Breast epithelium (tissue), 4 donors: ENCODE results near the gene RERE. TPM values are rescaled to one million over a fixed set of nuclear protein-coding genes. Genes with fewer than 3 reads are reported as not detected.

Experiments used
- DNase-seq, 2 donors: peaks; one replicate each; pipeline ENCODE4 v3.0.0-alpha.2; 2019; ENCODE audit warnings: low spot score in 2 of 2
- H3K27ac ChIP-seq, 2 donors: fragments of 200-600 bp; sonication (generic) in 1 of 2; one replicate each; pipeline ENCODE4 v1.5.1; 2016 to 2019; ENCODE audit warnings: mild to moderate bottlenecking in 1 of 2
- H3K27me3 ChIP-seq, 2 donors: fragments of 200-600 bp; sonication (generic) in 1 of 2; one replicate each; pipeline versions ENCODE4 v1.5.1 to v1.6.0; 2017 to 2019; ENCODE audit warnings: control low read depth in 1 of 2, mild to moderate bottlenecking in 1 of 2
- H3K36me3 ChIP-seq: fragments of 200-600 bp; one replicate; pipeline ENCODE4 v1.5.1; 2019
- H3K4me1 ChIP-seq, 2 donors: fragments of 200-600 bp; sonication (generic); one replicate each; pipeline ENCODE4 v1.5.1; 2016 to 2019; ENCODE audit warnings: control low read depth in 1 of 2
- H3K4me3 ChIP-seq, 3 donors: fragments of 200-600 bp; sonication (generic); 1 replicate in 2 of 3; 2 replicates in 1 of 3; pipeline ENCODE4 v1.5.1; 2016 to 2019; ENCODE audit warnings: mild to moderate bottlenecking in 3 of 3, moderate library complexity in 2 of 3
- H3K9me3 ChIP-seq, 2 donors: fragments of 200-600 bp; sonication (generic) in 1 of 2; one replicate each; pipeline ENCODE4 v1.5.1; 2016 to 2019; ENCODE audit warnings: control low read depth in 1 of 2
- POLR2A ChIP-seq: fragments of 450-650 bp; IDR thresholded peaks from one replicate; pipeline ENCODE4 v1.6.1; 2016; ENCODE audit warnings: antibody characterized with exemption, mild to moderate bottlenecking, moderate library complexity
- POLR2AphosphoS5 ChIP-seq, 3 donors: sonication (generic); formaldehyde crosslinking; IDR thresholded peaks; one replicate each; pipeline ENCODE4 v1.6.1; 2017; ENCODE audit warnings: antibody characterized with exemption in 3 of 3
- intact Hi-C: fragments of 100-400 bp; cut with DNase I; formaldehyde crosslinking; loops from one replicate; pipeline ENCODE4 v1.15.1; 2023; ENCODE audit warnings: low total_unique reads
- total RNA-seq, 3 donors: library from RNA; depleted of rRNA; stranded (reverse); fragments of >200 nt; gene quantifications; one replicate each; pipeline ENCODE4 v1.1.0, GENCODE V29; 2016
- TF ChIP-seq, protein P1 (sequence below), 3 donors: fragments of 450-650 bp; IDR thresholded peaks; one replicate each; pipeline ENCODE4 v1.5.1; 2016 to 2017; ENCODE audit warnings: antibody characterized with exemption in 3 of 3, mild to moderate bottlenecking in 3 of 3, moderate library complexity in 3 of 3

RERE gene
- total RNA-seq, 3 donors from 2014 or later = 65.8 to 166 (median 123) TPM

DNA sequence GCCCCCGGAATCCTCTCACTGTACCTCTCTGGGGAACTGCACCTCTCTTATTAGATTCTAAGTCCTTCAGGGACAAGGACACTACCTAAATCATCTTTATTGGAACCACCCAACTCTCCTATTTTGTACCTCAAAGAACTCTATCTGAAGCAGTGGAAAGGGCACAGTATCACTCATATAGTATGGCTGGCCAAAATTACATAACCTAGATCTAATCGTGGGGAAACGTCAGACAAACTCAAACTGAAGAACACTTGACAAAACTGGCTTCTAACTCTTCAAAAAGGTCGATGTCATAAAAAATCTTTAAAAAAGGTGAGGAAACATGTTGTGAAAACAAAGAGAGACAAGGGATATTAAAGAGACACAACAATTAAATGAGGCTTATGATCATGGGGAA, 289.5 kb downstream of the RERE start:
- no peaks in the 10 kb centered on the region for H3K9me3 ChIP-seq

DNA sequence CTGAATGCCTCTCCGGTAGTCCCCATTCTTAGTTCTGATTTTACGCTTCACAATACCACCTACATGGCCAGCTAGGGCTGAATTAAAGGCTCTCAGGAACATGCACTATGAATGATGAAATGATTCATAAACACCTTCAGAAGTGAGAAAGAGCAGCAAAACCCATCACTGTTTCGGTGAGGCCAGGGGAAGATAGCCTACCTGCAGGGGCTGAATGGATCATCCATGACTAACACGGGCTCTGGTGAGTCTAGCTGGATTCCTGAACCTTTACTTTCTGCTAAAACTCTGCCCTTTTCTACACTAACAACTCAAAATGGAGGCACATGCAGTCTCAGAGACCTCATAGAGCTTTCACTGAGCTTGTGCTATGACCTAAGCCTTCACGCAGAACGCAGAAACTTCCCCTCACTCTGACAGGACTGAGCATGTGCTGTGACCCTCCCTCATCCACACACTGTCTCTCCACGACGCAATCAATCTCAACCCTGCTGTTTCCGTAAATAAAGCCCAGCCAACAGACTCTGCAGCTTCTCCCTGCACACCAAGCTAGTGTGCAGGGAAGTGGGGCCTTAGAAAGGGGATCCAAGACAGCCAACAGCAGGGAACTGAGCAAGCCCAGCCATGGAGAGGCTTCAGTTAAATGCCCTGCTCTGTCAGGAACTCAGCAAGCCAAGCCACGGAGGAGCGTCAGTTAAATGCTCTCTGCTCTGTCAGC, 291.7 kb downstream of the RERE start:
- Histone ChIP-seq H3K4me1 (peaks cover 0 to 12% of the 10 kb centered on the region in 2 donors), H3K27ac (peak overlapping the region; percentile 85 to 89), H3K36me3 (no peaks in the 10 kb centered on the region), H3K27me3 (no peaks in the 10 kb centered on the region), H3K4me3 (peak overlapping the region; percentile 46 to 64 (median 55)), H3K9me3 (no peaks in the 10 kb centered on the region)
- TF ChIP-seq, protein P1, sequence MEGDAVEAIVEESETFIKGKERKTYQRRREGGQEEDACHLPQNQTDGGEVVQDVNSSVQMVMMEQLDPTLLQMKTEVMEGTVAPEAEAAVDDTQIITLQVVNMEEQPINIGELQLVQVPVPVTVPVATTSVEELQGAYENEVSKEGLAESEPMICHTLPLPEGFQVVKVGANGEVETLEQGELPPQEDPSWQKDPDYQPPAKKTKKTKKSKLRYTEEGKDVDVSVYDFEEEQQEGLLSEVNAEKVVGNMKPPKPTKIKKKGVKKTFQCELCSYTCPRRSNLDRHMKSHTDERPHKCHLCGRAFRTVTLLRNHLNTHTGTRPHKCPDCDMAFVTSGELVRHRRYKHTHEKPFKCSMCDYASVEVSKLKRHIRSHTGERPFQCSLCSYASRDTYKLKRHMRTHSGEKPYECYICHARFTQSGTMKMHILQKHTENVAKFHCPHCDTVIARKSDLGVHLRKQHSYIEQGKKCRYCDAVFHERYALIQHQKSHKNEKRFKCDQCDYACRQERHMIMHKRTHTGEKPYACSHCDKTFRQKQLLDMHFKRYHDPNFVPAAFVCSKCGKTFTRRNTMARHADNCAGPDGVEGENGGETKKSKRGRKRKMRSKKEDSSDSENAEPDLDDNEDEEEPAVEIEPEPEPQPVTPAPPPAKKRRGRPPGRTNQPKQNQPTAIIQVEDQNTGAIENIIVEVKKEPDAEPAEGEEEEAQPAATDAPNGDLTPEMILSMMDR (IDR thresholded peaks at IDR 0.05) = no peak
- TF ChIP-seq POLR2AphosphoS5 (IDR thresholded peaks at IDR 0.05) (peak; percentile 55 to 74 (median 68)), POLR2A (no peak)
- intact Hi-C loops = no loop called here
- peak; percentile 61 to 74 for DNase-seq

More for the DNA sequence above, 289.5 kb downstream of the RERE start:
- DNase-seq = no peak
- intact Hi-C loops = no loop called here
- H3K27me3 ChIP-seq = no peaks in the 10 kb centered on the region
- H3K36me3 ChIP-seq = no peaks in the 10 kb centered on the region
- H3K4me3 ChIP-seq = no peak overlapping the region
- H3K27ac ChIP-seq = peak overlapping the region; percentile 56 to 61
- peaks cover 0 to 12% of the 10 kb centered on the region in 2 donors for H3K4me1 ChIP-seq
- TF ChIP-seq, protein P1 (IDR thresholded peaks at IDR 0.05) = no peak
- TF ChIP-seq POLR2A = no peak
- no peak for TF ChIP-seq POLR2AphosphoS5 (IDR thresholded peaks at IDR 0.05)

DNA sequence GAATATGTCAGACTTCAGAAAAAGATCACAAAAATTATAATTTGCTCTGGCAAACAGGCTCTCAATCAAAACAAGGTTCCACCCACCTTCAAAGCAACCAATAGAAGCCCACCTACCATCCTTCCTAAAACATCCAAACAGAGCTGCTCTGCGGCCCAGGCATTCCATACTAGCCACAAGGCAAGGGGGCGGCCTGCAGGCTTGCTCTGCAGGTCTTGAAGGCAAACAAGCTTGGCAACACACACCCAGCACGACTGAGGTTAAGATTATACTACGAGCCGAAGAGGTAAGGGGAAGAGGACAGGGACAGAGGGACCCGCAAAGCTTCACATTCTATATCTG, 292.3 kb downstream of the RERE start:
- no peaks in the 10 kb centered on the region for H3K9me3 ChIP-seq
- TF ChIP-seq POLR2A (no peak), POLR2AphosphoS5 (IDR thresholded peaks at IDR 0.05) (no peak)
- TF ChIP-seq, protein P1 (IDR thresholded peaks at IDR 0.05) = no peak
- H3K36me3 ChIP-seq = no peaks in the 10 kb centered on the region
- intact Hi-C loops = no loop called here
- no peaks in the 10 kb centered on the region for H3K27me3 ChIP-seq
- peak overlapping the region; percentile 85 to 89 for H3K27ac ChIP-seq
- DNase-seq = no peak
- H3K4me1 ChIP-seq = peaks cover 0 to 12% of the 10 kb centered on the region in 2 donors
- H3K4me3 ChIP-seq = peak overlapping the region; percentile 46 to 64 (median 55)

DNA sequence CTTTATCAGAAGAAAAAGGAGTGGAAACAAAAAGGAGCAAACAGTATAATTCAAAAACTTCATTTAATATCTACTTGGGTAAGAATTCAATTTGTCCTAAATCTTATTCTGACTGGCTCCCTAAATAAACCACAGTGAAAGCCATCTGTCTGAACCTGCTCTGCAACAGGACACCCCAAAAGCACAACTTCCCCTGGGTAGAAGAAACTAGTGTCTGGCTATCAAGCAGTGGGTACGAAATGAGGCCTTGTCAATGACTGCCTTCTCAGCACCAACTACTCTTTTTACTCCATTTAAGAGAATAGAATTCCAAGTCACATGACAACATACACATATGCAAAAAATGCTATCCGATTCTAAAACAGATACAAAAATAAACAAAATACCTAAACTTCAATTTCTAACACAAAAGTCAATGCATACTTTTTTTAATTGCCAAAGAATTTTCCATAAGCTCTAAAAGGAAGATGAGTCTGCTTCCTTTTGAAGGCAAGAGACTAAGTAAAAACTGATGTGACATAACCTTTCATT, 292.7 kb downstream of the RERE start:
- H3K27me3 ChIP-seq = no peaks in the 10 kb centered on the region
- no peak for DNase-seq
- TF ChIP-seq POLR2A (no peak), POLR2AphosphoS5 (IDR thresholded peaks at IDR 0.05) (no peak)
- TF ChIP-seq, protein P1 (IDR thresholded peaks at IDR 0.05) = no peak
- H3K4me1 ChIP-seq = peaks cover 0 to 12% of the 10 kb centered on the region in 2 donors
- H3K27ac ChIP-seq = peak overlapping the region; percentile 85 to 89
- H3K36me3 ChIP-seq = no peaks in the 10 kb centered on the region
- H3K4me3 ChIP-seq = peak overlapping the region; percentile 46 to 64 (median 55)
- H3K9me3 ChIP-seq = no peaks in the 10 kb centered on the region
- intact Hi-C loops = no loop called here

DNA sequence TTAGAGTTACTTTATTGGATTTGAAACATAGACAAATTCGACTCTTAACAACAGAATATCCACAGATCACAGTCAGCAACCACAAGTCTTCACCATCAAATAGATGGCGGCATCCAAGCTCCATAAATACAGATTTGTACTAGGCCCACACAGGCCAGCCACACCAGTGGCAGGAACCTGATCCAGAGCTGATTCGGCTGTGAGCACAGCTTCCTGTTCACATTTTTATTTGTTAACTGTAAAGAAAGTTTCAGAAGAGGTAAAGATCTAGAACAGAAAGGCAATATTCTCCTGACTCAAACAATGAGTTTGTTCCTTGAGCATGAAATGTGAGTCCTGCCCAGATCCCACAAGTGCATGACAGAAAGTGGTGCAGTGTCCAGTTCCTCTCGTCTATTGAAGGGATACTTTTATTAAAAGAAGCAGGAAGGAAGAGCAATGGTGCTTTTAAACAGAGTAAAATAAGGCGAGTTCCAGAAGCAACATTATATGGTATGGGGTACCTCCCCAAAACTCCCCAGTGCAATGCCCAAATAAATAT, 293.7 kb downstream of the RERE start:
- TF ChIP-seq, protein P1 (IDR thresholded peaks at IDR 0.05) = no peak
- TF ChIP-seq POLR2AphosphoS5 (IDR thresholded peaks at IDR 0.05) (no peak), POLR2A (no peak)
- DNase-seq = no peak
- H3K27me3 ChIP-seq = no peaks in the 10 kb centered on the region
- H3K27ac ChIP-seq = peak overlapping the region; percentile 49 to 89
- H3K4me3 ChIP-seq = no peak overlapping the region
- no peaks in the 10 kb centered on the region for H3K36me3 ChIP-seq
- H3K9me3 ChIP-seq = no peaks in the 10 kb centered on the region
- peaks cover 0 to 12% of the 10 kb centered on the region in 2 donors for H3K4me1 ChIP-seq
- intact Hi-C loops = no loop called here
